BLaER1 treated with 17β-estradiol and CSF1 and Interleukin-3, amounts not matched to agents 10 nM and 100 nM (cell line): Measurements from ENCODE around the gene SLK.
A peak's percentile ranks its signal among the peaks of the same experiment; 100 is the strongest.

Experiments
- H3K27ac ChIP-seq, 11 experiments: shearing (Covaris generic); formaldehyde crosslinking; 2 replicates each; pipeline ENCODE4 v1.8.1; 2022
- H3K27me3 ChIP-seq, 11 experiments: shearing (Covaris generic); formaldehyde crosslinking; 2 replicates each; pipeline ENCODE4 v1.8.1; 2022
- H3K36me3 ChIP-seq, 11 experiments: shearing (Covaris generic); formaldehyde crosslinking; 2 replicates each; pipeline ENCODE4 v1.8.1; 2022
- H3K4me1 ChIP-seq, 10 experiments: shearing (Covaris generic); formaldehyde crosslinking; 2 replicates each; pipeline ENCODE4 v1.8.1; 2022
- H3K4me2 ChIP-seq, 11 experiments: shearing (Covaris generic); formaldehyde crosslinking; 2 replicates each; pipeline ENCODE4 v1.8.1; 2022
- H3K4me3 ChIP-seq, 10 experiments: shearing (Covaris generic); formaldehyde crosslinking; 2 replicates each; pipeline ENCODE4 v1.8.1; 2022
- H3K9ac ChIP-seq, 11 experiments: shearing (Covaris generic); formaldehyde crosslinking; 2 replicates each; pipeline ENCODE4 v1.8.1; 2022
- H3K9me3 ChIP-seq, 11 experiments: shearing (Covaris generic); formaldehyde crosslinking; replicated peaks in 1 of 11; 2 replicates each; pipeline ENCODE4 v1.8.1; 2022
- H4K20me1 ChIP-seq, 11 experiments: shearing (Covaris generic); formaldehyde crosslinking; 2 replicates each; pipeline ENCODE4 v1.8.1; 2022
- Cebpa-rat ChIP-seq, 11 experiments: shearing (Covaris generic); IDR thresholded peaks; 2 replicates each; pipeline ENCODE4 v1.8.1; 2022

SLK gene

DNA sequence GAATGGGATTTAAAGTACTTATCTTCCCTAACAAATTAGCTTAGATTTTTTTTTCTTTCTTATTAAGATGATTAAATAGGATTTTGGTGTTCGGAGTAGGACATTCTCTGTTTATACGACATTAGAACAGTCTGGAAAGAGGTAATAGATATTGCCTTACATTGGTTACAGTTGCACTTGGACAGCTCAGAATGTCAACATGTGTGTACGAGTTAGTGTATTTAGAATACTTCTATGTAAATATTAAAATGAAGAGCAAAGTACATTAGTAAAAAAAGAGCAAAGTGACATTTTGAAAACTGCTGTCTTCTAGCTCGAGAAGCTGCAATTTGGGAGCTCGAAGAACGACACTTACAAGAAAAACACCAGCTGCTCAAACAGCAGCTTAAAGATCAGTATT, 51.5 kb downstream of the SLK start:
- H3K36me3 ChIP-seq, result peaks cover 50 to 89% (median 63%) of the 10 kb centered on the region in 11 experiments
- H3K27me3 ChIP-seq, result no peaks in the 10 kb centered on the region
- H3K4me3 ChIP-seq, result no peak overlapping the region
- no peak for TF ChIP-seq Cebpa-rat (IDR thresholded peaks at IDR 0.05)
- H3K9me3 ChIP-seq, result no peaks in the 10 kb centered on the region
- no peak overlapping the region for H3K9ac ChIP-seq
- H4K20me1 ChIP-seq, result no peaks in the 10 kb centered on the region
- peaks cover 0 to 8% (median 6%) of the 10 kb centered on the region in 10 experiments; a peak in 9 of 20 replicates for H3K4me1 ChIP-seq
- no peak overlapping the region for H3K4me2 ChIP-seq
- no peak overlapping the region for H3K27ac ChIP-seq

DNA sequence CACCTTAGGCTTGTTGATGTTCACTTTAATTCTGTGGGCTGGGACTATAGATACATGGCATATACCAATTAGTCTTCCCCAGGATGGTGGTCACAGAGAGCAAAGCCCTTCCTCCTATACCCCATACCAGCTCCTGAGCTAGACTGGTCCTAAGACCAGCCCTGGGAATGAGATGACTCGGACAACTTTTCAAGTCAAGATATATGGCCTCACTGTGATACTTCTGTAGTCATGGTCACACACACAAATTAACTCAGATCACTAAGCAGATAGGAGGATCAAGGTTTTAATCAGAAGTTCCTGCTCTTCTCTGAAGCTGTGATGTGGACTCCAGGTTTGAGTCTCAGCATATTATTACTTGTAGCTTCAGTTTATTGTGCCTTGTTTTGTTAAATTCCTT, 53.1 kb downstream of the SLK start:
- TF ChIP-seq Cebpa-rat (IDR thresholded peaks at IDR 0.05), result no peak
- H3K36me3 ChIP-seq, result peaks cover 61 to 98% (median 73%) of the 10 kb centered on the region in 11 experiments
- no peak overlapping the region for H3K4me2 ChIP-seq
- H3K9ac ChIP-seq, result no peak overlapping the region
- H4K20me1 ChIP-seq, result no peaks in the 10 kb centered on the region
- H3K27ac ChIP-seq, result no peak overlapping the region
- no peaks in the 10 kb centered on the region for H3K27me3 ChIP-seq
- H3K4me3 ChIP-seq, result no peak overlapping the region
- H3K4me1 ChIP-seq, result peaks cover 0 to 8% (median 6%) of the 10 kb centered on the region in 10 experiments; a peak in 9 of 20 replicates
- H3K9me3 ChIP-seq, result no peaks in the 10 kb centered on the region

DNA sequence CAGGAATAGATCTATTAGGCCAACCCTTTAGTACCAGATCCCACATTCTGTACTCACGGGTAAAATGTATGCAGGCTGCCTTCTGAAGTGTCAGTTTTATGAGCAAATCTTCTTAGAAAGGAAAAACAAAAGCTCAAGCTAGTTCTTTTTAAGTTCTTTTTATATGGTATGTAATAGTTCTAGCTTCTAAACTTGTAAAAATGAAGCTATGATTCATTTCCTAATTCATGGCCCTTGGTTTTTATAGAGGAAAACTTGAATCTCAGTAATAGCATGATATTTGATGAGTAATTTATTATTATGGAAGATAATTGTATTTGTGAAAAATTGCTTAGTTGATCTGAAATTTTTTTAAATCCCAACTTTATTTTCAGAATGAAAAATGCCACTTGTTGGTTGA, 54.3 kb downstream of the SLK start:
- Histone ChIP-seq H3K9me3 (no peaks in the 10 kb centered on the region), H3K4me2 (no peak overlapping the region), H3K4me1 (peaks cover 0 to 8% (median 6%) of the 10 kb centered on the region in 10 experiments; a peak in 9 of 20 replicates), H3K27ac (no peak overlapping the region), H3K4me3 (no peak overlapping the region), H3K9ac (no peak overlapping the region), H3K27me3 (no peaks in the 10 kb centered on the region), H4K20me1 (no peaks in the 10 kb centered on the region), H3K36me3 (peaks cover 67 to 98% (median 84%) of the 10 kb centered on the region in 11 experiments)
- TF ChIP-seq Cebpa-rat (IDR thresholded peaks at IDR 0.05), result no peak

DNA sequence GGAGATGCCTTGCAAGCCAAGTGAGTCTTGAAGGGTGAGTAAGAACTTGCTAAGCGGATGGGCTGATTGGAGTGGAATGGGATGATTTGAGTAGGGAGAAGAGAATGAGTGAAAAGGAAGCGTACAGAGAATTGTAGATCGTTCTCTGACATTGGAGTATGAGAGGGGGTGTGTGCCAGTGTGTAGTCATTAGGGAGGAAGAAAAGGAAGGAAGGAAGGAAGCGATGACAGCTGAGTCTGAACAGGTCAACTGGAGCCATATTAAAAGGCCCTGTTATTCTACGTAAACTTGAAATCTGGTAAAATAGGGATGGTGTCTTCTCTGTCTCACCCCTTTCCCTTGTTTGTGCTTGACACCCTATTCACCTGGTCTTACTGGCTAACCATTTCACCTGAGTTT, 55.1 kb downstream of the SLK start:
- Histone ChIP-seq H3K4me3 (no peak overlapping the region), H3K27ac (no peak overlapping the region), H3K4me1 (peaks cover 0 to 8% (median 6%) of the 10 kb centered on the region in 10 experiments; a peak in 9 of 20 replicates), H3K4me2 (peak overlapping the region in 6 of 11 experiments; percentile 16 to 41 (median 30); a peak in 6 of 22 replicates), H4K20me1 (no peaks in the 10 kb centered on the region), H3K36me3 (peaks cover 67 to 99% (median 86%) of the 10 kb centered on the region in 11 experiments), H3K27me3 (no peaks in the 10 kb centered on the region), H3K9ac (no peak overlapping the region), H3K9me3 (no peaks in the 10 kb centered on the region)
- TF ChIP-seq Cebpa-rat (IDR thresholded peaks at IDR 0.05), result no peak

DNA sequence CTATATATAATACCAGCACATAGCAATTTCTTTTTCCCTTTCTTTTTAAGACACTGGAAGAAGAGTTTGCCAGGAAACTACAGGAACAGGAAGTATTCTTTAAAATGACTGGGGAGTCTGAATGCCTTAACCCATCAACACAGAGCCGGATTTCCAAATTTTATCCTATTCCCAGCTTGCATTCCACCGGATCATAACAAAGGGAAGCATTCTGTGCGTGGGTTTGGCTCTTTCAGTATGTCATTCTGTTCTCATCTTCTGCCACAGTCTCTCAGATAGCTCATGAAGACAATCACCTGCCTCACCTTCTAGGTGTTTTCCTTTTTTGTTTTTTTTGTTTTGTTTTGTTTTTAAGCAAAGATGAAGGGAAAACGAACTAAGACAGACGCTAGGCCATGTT, 58.6 kb downstream of the SLK start:
- no peak overlapping the region for H3K4me2 ChIP-seq
- no peaks in the 10 kb centered on the region for H3K27me3 ChIP-seq
- no peak overlapping the region for H3K27ac ChIP-seq
- peaks cover 61 to 96% (median 75%) of the 10 kb centered on the region in 11 experiments for H3K36me3 ChIP-seq
- no peak overlapping the region for H3K4me3 ChIP-seq
- TF ChIP-seq Cebpa-rat (IDR thresholded peaks at IDR 0.05), result no peak
- no peak overlapping the region for H3K9ac ChIP-seq
- H4K20me1 ChIP-seq, result no peaks in the 10 kb centered on the region
- no peaks in the 10 kb centered on the region for H3K9me3 ChIP-seq
- peaks cover 0 to 8% (median 6%) of the 10 kb centered on the region in 10 experiments; a peak in 9 of 20 replicates for H3K4me1 ChIP-seq

DNA sequence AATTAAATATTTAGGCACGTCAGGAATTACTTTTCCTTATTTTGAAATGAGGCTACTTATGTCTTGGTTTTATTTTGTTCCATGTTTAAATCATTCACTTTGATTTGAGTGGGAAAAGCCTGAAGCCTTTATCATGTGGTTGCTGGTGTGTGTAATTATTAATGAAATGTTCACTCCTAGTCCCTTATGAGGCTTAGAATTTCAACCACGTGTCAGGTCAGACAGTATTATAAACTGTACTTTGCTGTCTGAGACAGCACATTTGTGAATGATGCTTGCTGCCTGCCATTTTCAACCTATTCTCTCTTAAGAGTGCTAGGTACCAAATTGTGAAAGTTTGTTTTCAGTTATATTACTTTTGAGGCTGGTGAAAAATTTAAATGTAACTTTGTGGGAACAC, 59.8 kb downstream of the SLK start:
- no peaks in the 10 kb centered on the region for H4K20me1 ChIP-seq

DNA sequence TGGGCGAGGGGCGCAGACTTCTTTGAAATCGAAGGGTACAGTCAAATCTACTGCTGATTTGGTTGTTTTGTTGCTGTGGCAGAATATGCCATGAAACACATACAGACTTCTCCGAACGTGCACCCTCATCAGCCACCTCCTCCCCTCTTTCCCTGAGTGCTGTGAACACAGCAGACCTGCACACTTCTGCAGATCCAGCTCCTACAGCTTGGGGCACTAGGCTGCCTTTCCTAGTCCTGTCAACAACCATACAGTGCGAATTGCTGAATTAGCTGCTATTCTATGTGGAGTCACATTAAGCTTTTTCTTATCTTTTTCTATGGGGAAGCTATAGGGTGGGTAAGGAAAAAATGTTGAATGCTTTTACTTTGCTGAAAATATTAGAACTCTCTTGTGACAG, 61.2 kb downstream of the SLK start:
- no peak for TF ChIP-seq Cebpa-rat (IDR thresholded peaks at IDR 0.05)
- H4K20me1 ChIP-seq, result peaks cover 0 to 2% (median 0%) of the 10 kb centered on the region in 11 experiments; a peak in 1 of 22 replicates
- no peaks in the 10 kb centered on the region for H3K4me1 ChIP-seq
- H3K4me3 ChIP-seq, result no peak overlapping the region
- H3K36me3 ChIP-seq, result peaks cover 34 to 93% (median 67%) of the 10 kb centered on the region in 11 experiments
- H3K9ac ChIP-seq, result no peak overlapping the region
- H3K27me3 ChIP-seq, result no peaks in the 10 kb centered on the region
- H3K4me2 ChIP-seq, result no peak overlapping the region
- H3K9me3 ChIP-seq, result no peaks in the 10 kb centered on the region
- no peak overlapping the region for H3K27ac ChIP-seq

More for the DNA sequence above, 59.8 kb downstream of the SLK start:
- Histone ChIP-seq H3K36me3 (peaks cover 48 to 95% (median 68%) of the 10 kb centered on the region in 11 experiments), H3K9ac (no peak overlapping the region), H3K9me3 (no peaks in the 10 kb centered on the region), H3K4me2 (no peak overlapping the region), H3K4me1 (peaks cover 0 to 5% (median 4%) of the 10 kb centered on the region in 10 experiments; a peak in 9 of 20 replicates), H3K27me3 (no peaks in the 10 kb centered on the region), H3K27ac (no peak overlapping the region), H3K4me3 (no peak overlapping the region)
- no peak for TF ChIP-seq Cebpa-rat (IDR thresholded peaks at IDR 0.05)

DNA sequence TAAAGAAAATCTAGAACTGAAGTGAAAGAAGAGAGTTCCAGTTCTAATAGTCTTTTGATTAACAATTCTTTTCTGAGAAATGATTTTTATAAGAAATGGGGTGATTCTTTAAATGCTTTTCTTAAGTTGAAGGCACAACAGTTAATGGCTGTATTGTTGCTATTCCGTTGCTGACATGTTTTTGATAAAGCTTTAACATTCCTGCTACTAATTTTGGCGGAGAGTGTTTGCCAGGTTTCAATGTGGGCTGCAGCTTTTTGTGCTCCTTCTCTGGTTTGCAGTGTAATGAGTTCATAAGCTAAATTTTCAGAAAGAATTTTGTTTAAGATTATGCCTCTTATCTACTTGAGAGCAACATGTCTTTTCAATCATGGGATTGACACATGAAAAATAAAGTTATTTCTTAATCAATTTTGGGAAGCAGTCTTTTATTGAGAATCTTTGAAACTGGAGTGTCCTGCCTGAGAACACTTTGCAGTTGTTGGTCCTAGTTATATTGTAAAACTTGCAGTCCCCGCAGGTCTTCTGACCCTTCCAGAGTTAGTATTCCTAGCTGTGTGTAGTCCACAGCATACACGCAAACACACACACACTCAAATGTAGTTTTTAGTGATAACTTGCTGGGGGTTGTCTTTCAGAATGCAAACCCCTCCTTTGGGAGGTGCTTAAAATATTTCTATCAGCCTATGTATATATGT, 62.0 kb downstream of the SLK start:
- H3K9me3 ChIP-seq, result no peaks in the 10 kb centered on the region
- no peak for TF ChIP-seq Cebpa-rat (IDR thresholded peaks at IDR 0.05)
- H4K20me1 ChIP-seq, result peaks cover 0 to 5% (median 0%) of the 10 kb centered on the region in 11 experiments; a peak in 1 of 22 replicates
- H3K27me3 ChIP-seq, result no peaks in the 10 kb centered on the region
- no peak overlapping the region for H3K4me2 ChIP-seq
- H3K27ac ChIP-seq, result no peak overlapping the region
- H3K9ac ChIP-seq, result no peak overlapping the region
- H3K4me1 ChIP-seq, result no peaks in the 10 kb centered on the region
- peaks cover 26 to 85% (median 59%) of the 10 kb centered on the region in 11 experiments for H3K36me3 ChIP-seq
- H3K4me3 ChIP-seq, result no peak overlapping the region

DNA sequence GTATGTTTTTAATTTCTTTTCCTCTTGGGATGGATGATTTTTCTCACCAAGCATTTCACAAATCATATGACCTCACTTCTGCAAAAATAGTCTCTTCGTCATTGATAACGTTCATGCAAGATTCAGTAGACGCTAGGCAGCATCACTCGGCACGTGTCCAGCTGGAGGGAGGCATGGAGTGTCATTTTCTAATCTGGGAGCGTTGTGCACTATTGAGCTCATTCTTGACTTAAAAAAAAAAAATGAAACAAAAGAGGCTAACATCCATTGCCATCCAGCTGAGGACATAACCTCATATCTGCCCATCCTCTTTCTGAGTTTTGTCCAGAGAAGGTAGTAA, 62.6 kb downstream of the SLK start:
- Histone ChIP-seq H3K4me1 (no peaks in the 10 kb centered on the region), H3K9ac (no peak overlapping the region), H3K9me3 (no peaks in the 10 kb centered on the region), H3K4me2 (no peak overlapping the region), H3K27me3 (no peaks in the 10 kb centered on the region), H3K27ac (no peak overlapping the region), H3K4me3 (no peak overlapping the region), H4K20me1 (peaks cover 0 to 5% (median 0%) of the 10 kb centered on the region in 11 experiments; a peak in 1 of 22 replicates), H3K36me3 (peaks cover 21 to 79% (median 53%) of the 10 kb centered on the region in 11 experiments)
- no peak for TF ChIP-seq Cebpa-rat (IDR thresholded peaks at IDR 0.05)

DNA sequence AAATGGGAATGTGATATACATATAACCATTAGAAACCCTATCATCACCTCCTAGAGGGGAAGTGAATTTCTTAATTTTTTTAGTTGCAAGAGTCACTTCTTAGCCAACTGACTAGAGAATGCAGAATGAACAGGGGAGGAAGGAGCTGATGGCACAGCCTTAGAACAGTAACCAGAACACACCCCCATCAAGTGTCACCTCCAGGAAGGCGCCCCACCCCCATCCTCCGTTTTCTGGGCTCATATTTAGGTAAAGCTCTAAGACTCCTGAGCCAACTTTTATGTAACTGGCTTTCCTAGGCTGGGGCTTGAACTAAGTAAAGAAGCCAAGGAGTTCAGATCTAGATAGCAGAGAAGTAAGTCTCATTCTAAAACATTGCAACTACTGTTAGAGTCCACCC, 64.7 kb downstream of the SLK start:
- no peaks in the 10 kb centered on the region for H3K4me1 ChIP-seq
- no peak overlapping the region for H3K4me3 ChIP-seq

More for the DNA sequence above, 64.7 kb downstream of the SLK start:
- Histone ChIP-seq H3K4me2 (no peak overlapping the region), H3K27ac (no peak overlapping the region), H3K9ac (no peak overlapping the region), H3K9me3 (no peaks in the 10 kb centered on the region), H3K36me3 (peaks cover 5 to 58% (median 37%) of the 10 kb centered on the region in 11 experiments; a peak in 16 of 22 replicates), H3K27me3 (no peaks in the 10 kb centered on the region), H4K20me1 (peaks cover 0 to 6% (median 0%) of the 10 kb centered on the region in 11 experiments; a peak in 2 of 22 replicates)
- TF ChIP-seq Cebpa-rat (IDR thresholded peaks at IDR 0.05), result no peak
